Measurements from ENCODE around the gene FAIM2.

DNA sequence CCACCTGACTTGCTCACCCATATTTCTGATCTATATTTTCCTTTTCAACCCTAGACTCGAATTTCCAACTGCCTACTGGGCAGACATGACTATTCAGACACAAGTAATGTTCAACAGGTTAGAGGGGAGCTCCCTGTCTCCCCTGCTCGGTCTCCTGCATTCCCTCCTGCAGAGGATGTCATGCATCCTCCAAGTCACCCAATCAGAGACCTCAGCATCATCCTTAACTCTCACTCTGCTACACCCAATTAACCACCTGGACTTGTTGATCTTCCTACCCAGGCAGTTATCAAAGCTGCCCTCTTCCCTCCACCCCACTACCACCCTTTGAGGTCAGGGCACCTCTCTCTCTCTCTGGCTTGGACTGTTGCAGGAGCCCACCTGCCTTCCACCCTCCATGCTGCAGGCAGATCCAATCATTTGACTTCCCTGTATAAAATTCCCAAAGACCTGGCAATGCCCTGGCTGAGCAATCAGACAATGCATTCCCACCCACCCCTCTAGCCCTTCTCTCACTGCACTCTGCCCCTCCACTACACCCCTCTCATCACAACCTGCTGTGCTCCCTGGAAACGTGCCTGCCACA lies 10.9 kb downstream of the FAIM2 start:
- TF ChIP-seq ZNF138 (CRISPR knock-in tag; conservative IDR thresholded peaks at IDR 0.05): no peak
- no peak for TF ChIP-seq ETV6 (CRISPR knock-in tag; IDR thresholded peaks at IDR 0.05)
- TF ChIP-seq, protein P1, sequence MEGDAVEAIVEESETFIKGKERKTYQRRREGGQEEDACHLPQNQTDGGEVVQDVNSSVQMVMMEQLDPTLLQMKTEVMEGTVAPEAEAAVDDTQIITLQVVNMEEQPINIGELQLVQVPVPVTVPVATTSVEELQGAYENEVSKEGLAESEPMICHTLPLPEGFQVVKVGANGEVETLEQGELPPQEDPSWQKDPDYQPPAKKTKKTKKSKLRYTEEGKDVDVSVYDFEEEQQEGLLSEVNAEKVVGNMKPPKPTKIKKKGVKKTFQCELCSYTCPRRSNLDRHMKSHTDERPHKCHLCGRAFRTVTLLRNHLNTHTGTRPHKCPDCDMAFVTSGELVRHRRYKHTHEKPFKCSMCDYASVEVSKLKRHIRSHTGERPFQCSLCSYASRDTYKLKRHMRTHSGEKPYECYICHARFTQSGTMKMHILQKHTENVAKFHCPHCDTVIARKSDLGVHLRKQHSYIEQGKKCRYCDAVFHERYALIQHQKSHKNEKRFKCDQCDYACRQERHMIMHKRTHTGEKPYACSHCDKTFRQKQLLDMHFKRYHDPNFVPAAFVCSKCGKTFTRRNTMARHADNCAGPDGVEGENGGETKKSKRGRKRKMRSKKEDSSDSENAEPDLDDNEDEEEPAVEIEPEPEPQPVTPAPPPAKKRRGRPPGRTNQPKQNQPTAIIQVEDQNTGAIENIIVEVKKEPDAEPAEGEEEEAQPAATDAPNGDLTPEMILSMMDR (IDR thresholded peaks at IDR 0.05): no peak
- no peak for TF ChIP-seq ZNF263 (CRISPR knock-in tag; IDR thresholded peaks at IDR 0.05; ENCODE audit: low read depth)
- TF ChIP-seq SP1 (CRISPR knock-in tag; conservative IDR thresholded peaks at IDR 0.05): no peak
- TF ChIP-seq, protein P2, sequence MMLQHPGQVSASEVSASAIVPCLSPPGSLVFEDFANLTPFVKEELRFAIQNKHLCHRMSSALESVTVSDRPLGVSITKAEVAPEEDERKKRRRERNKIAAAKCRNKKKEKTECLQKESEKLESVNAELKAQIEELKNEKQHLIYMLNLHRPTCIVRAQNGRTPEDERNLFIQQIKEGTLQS (CRISPR knock-in tag; conservative IDR thresholded peaks at IDR 0.05): no peak
